ENCODE data around the gene SERPINI1.

Gene SERPINI1

GRCh38 chr3:167854846-167855245 is 119.3 kb downstream of the SERPINI1 start:
- DNase-seq, result no peak

GRCh38 chr3:167855306-167855705 is 119.8 kb downstream of the SERPINI1 start:
- DNase-seq, result no peak

GRCh38 chr3:167858865-167859264 is 123.3 kb downstream of the SERPINI1 start:
- DNase-seq, result no peak

- DNase-seq, result no peak
Measured at GRCh38 chr3:167859610-167860009, 124.1 kb downstream of the SERPINI1 start.

- DNase-seq, result no peak
Measured at GRCh38 chr3:167861649-167862048, 126.1 kb downstream of the SERPINI1 start.

- DNase-seq, result no peak
Measured at GRCh38 chr3:167862104-167862730, 126.7 kb downstream of the SERPINI1 start.

- DNase-seq, result no peak
Measured at GRCh38 chr3:167863811-167864551, 128.5 kb downstream of the SERPINI1 start.

- no peak for DNase-seq
Measured at GRCh38 chr3:167864552-167864874, 129.0 kb downstream of the SERPINI1 start.

- DNase-seq, result no peak
Measured at GRCh38 chr3:167866331-167866730, 130.8 kb downstream of the SERPINI1 start.

- DNase-seq, result no peak
Measured at GRCh38 chr3:167867981-167868380, 132.5 kb downstream of the SERPINI1 start.

GRCh38 chr3:167870181-167870580 is 134.7 kb downstream of the SERPINI1 start:
- no peak for DNase-seq

- DNase-seq, result no peak
Measured at GRCh38 chr3:167870759-167871158, 135.2 kb downstream of the SERPINI1 start.

- DNase-seq, result no peak
Measured at GRCh38 chr3:167872032-167872431, 136.5 kb downstream of the SERPINI1 start.

- no peak for DNase-seq
Measured at GRCh38 chr3:167872941-167873340, 137.4 kb downstream of the SERPINI1 start.

GRCh38 chr3:167874671-167875372 is 139.3 kb downstream of the SERPINI1 start:
- no peak for DNase-seq

All from activated CD4-positive, CD25-positive, alpha-beta regulatory T cell (primary cell).